GM21360 (cell line): ENCODE measurements around the gene TMEM266.

Experiments
- ATAC-seq: cut with Tn5 transposase; IDR thresholded peaks from one replicate; pipeline ENCODE4 v1.9.1; 2021; ENCODE audit warnings: mild to moderate bottlenecking, moderate library complexity; ENCODE audit not compliant: unreplicated experiment

The TMEM266 gene

GRCh38 chr15:76065245-76065644, 5.5 kb downstream of the TMEM266 start:
- no peak for ATAC-seq

- no peak for ATAC-seq
Observed at GRCh38 chr15:76065793-76066192, 6.0 kb downstream of the TMEM266 start.

DNA sequence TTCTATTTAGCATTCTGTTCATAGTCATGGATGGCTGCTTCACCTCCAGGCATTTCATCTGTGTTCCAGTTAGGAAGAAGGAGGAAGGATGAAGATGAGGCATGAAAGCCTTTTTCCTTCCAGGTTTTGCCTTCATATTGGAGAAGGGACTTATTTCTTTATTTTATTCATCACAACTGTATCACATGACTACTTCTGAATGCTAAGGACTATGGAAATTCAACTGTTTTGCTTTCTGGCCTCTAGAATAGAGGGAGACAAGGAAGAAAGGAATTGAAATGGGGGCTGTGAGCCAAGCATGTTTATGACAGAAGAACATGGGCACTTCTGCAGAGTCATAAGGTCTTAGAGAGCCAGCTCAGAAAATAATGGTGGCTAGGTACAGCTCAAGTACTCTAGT, 10.4 kb downstream of the TMEM266 start:
- ATAC-seq, result no peak

DNA sequence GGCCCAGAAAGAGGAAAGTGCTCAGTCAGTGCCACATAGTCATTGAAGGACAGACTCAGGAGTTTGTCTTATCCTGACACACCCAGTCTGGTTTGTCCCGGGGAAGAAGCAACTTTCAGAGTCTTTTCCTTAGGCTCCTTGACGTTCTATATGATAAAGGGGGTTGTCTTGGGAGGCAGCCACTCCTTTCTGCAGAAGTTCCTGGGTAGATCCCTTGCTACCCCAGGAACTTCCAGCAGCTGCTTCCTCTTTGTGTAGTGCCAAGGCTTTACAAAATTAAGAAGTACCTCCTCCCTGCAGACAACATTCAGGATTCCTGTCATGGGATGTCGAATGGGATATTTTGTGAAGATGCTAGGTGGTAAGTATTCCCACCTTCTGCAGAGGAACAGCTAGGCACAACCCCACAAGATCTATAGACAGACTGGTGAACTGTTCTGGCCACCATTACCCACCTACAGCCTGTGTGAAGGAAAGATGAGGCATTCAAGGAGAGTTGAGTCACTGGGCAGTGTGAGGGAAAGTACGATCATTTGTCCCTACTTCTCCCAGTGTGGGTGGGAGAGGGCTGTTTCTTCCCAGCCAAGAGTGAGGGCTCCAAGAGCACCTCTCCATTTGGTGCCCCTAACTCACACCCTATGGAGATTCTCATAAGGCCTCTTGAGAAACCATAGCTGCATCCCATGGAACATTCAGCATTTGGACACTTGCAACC, 11.3 kb downstream of the TMEM266 start:
- ATAC-seq, result no peak

- no peak for ATAC-seq
Observed at GRCh38 chr15:76071806-76072205, 12.0 kb downstream of the TMEM266 start.

DNA sequence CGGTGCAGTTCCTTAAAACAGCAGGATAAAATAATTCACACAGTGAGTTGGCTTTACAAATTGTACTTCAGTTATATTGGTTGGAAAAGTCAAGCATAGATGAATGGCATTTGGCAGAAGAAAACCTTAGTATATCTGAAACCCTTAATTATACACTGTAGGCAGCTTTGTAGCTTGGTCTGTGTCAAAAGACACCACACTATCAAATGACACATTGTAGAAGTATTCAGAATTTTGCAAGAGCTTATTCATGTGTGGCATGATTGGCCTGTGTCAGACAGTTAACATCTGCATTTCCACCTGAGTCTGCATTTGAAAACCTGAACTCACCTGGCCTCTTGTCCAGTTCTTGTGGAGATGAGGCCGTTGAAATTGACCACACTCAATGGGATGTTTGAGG, 13.8 kb downstream of the TMEM266 start:
- no peak for ATAC-seq

GRCh38 chr15:76075046-76075445, 15.3 kb downstream of the TMEM266 start:
- ATAC-seq, result no peak

GRCh38 chr15:76078285-76078877, 18.6 kb downstream of the TMEM266 start:
- no peak for ATAC-seq

DNA sequence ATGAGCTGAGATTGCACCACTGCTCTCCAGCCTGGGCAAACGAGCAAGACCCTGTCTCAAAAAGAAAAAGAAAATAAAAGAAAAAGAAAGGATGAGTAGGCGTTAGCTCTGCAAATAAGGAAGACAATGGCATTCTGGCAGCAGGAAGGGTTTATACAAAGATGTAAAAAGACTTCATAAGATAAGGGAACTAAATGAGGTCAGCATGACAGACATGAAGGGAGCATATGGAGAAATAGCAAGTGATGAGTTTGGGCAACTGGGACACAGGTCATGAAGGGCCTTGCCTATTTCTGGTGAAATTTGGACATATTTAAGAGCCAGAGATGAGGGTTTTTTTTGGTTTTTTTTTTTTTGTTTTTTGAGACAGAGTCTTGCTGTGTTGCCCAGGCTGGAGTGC, 24.5 kb downstream of the TMEM266 start:
- ATAC-seq, result no peak

DNA sequence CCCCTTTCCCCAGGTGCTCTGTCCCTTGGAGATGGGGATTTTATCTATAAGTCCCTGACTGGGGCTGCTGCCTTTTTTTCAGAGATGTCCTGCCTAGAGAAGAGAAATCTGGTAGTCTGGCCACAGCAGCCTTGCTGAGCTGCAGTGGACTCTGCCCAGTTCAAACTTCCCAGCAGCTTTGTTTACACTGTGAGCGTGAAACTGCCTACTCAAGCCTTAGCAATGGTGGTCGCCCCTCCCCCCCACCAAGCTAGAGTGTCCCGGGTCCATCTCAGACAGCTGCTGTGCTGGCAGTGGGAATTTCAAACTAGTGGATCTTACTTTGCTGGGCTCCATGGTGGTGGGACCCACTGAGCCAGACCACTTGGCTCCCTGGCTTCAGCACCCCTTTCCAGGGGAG, 38.9 kb downstream of the TMEM266 start:
- no peak for ATAC-seq

- ATAC-seq, result no peak
Observed at GRCh38 chr15:76099388-76099787, 39.6 kb downstream of the TMEM266 start.

DNA sequence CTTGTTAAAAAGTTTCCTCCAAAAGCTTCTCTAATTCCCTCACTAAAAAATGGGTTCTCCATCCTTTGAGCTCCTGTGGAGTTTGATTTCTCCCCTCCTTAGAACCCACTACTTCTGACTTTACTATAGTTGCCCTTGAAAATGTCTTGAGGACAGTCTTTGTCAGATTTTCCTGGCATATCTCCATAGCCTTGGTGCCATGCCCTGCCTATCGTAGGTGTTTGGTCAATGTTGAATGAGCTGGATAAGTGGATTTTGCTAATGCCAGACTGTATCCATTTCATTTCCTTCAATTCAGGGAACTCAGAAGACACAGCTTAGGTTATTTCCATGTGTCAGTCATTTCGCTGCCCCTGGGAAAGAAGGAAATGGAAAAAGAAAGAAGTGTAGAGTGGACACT, 40.6 kb downstream of the TMEM266 start:
- no peak for ATAC-seq

DNA sequence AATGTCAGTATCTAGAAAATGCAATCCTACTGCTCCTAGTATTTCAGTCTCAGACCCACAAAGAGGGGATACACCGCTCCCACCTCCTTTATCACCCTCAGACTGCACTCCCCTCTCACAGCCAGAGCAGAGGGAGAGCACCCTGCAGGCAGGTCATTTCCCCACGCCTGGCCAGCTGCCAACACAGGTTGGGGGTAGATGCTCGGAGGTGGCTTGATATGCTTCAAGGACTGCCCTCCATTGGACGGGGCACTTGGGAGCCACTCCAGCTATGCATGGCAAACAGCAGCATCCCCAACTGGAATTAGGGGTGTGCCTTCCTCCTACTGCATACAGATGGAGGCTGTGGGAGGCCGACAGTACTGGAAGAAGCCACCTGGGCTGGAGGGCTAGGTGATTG, 41.9 kb downstream of the TMEM266 start:
- no peak for ATAC-seq

DNA sequence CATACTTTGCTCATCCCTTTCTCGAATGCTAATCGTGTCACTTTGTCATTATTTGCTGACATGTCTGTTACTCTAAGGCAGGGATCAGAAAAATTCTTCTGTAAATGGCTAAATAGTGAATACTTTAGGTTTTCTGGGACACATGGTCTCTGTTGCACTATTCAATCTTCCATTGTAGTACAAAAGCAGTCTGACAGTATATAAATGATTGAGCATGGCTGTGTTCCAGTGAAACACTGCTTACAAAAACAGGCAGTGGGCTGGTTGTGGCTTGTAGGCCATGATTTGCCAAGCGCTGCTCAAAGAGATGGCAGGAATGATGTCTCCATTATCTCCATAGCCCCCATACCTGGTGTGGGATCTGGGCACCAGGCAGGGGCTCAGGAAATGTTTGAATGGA, 45.6 kb downstream of the TMEM266 start:
- no peak for ATAC-seq

- no peak for ATAC-seq
Observed at GRCh38 chr15:76105911-76106310, 46.1 kb downstream of the TMEM266 start.

DNA sequence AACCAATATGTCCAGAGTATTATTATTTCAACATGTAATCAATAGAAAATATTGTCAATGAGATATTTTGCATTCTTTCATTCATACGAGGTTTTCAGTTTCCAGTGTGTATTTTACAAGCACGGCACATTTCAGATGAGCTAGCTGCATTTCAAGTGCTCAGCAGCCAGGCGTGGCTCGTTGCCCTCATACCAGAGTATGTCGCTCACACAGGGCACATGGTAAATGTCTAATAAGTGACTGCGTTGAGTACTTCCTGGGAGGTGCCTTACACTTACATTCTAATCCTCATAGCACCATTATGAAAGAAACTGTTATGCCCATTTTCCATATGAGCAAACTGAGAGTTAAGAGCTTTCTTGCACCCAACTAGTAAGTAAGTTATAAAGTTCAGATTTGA, 47.4 kb downstream of the TMEM266 start:
- ATAC-seq, result no peak

GRCh38 chr15:76108021-76108723, 48.4 kb downstream of the TMEM266 start:
- ATAC-seq, result no peak

DNA sequence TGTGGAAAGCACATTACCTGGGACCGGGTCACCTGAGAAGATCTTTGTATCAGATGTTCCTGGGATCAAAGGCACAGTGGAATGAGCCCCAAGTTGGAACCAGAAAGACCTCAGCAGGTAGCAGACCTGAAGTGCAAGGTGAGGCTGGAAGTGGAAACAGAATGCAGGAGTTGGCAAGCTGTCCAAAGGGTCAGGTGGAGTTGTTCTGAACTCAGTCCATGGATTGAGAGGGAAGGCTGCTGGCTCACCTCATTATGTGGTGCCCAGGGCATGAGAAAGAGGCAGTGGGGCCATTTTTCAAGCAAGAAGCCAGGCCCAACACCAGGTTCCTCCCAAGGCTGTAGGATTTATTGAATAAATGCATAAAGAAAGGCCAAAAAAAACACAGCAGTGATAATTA, 49.3 kb downstream of the TMEM266 start:
- no peak for ATAC-seq

DNA sequence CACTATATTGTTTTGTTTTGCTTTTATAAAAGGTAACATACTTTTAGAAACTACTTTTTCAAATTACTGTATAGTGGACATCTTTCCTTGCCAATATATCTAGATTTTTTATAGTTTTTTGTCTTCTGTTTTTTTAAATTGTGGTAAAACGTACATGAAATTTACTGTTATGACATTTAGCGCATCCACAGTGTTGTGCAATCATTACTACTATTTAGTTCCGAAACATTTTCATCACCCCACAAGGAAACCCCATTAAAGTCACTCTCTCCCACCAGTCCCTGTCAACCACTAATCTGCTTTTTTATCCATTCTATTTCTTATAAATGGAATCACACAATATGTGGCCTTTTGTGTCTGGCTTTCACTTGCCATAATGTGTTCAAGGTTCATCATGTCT, 54.8 kb downstream of the TMEM266 start:
- no peak for ATAC-seq

- no peak for ATAC-seq
Observed at GRCh38 chr15:76116138-76116885, 56.5 kb downstream of the TMEM266 start.

DNA sequence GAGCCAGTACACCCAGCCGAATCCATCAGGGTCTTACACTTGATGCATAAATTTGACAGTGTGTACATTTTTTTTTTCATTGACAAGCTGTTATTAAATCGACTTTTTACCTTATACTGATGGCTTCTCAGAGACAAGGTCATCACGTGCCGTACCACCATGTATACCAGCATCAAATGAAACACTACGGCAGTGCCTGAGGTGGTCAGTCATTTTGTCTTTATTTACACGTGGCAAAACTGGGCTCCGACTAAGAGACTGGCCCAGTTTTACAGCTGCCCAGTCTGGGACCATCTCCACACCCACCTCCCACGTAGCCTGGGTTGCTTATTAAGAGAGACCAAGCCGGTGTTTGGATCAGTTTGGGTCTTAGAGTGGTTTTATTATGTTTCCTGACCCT, 57.4 kb downstream of the TMEM266 start:
- ATAC-seq, result no peak

DNA sequence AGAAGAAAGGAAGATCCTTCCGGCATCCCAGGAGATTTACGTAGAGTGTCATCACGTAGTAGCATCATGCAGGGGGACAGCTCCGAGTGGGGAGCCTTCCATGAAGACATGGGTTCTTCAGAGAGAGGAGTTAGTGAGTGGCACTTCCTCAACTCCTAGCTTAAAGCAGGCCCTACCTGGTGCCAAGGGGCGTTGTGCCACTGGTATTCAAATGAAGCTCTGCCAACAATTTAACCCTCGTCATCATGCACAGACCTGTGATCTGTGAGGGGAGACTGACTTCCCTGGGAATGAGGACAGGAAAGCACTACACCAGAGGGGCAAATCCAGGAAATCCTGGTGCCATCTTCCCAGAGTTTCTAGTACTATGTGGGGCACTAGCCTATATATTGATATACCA, 59.0 kb downstream of the TMEM266 start:
- no peak for ATAC-seq
